22Rv1 (cell line): ENCODE data around the gene MOCS3.

Experiments used
- H3K27ac ChIP-seq: fragments of 450-650 bp; 2 replicates; pipeline ENCODE4 v1.5.1; 2017
- CTCF ChIP-seq: fragments of 450-650 bp; IDR thresholded peaks from 2 replicates; pipeline ENCODE4 v1.5.1; 2017; ENCODE audit warnings: mild to moderate bottlenecking
- ZFX ChIP-seq: fragments of 450-650 bp; IDR thresholded peaks from 2 replicates; pipeline ENCODE4 v1.6.1; 2017; ENCODE audit warnings: antibody characterized with exemption, borderline replicate concordance

Gene MOCS3

GRCh38 chr20:50996901-50997865 lies 38.6 kb downstream of the MOCS3 start:
- no peak overlapping the region for H3K27ac ChIP-seq
- TF ChIP-seq CTCF = no peak
- TF ChIP-seq ZFX = no peak

GRCh38 chr20:50999355-50999754 lies 40.7 kb downstream of the MOCS3 start:
- TF ChIP-seq CTCF (no peak), ZFX (no peak)

GRCh38 chr20:51001430-51002265 lies 43.0 kb downstream of the MOCS3 start:
- TF ChIP-seq CTCF (no peak), ZFX (no peak)
- no peak overlapping the region for H3K27ac ChIP-seq

More at GRCh38 chr20:50999355-50999754, 40.7 kb downstream of the MOCS3 start:
- H3K27ac ChIP-seq = no peak overlapping the region

GRCh38 chr20:51002633-51003032 lies 44.0 kb downstream of the MOCS3 start:
- TF ChIP-seq CTCF = no peak
- TF ChIP-seq ZFX = no peak
- no peak overlapping the region for H3K27ac ChIP-seq

- no peak overlapping the region for H3K27ac ChIP-seq
- TF ChIP-seq CTCF = no peak
Measured at GRCh38 chr20:51003753-51004152, 45.1 kb downstream of the MOCS3 start.

GRCh38 chr20:51004305-51004727 lies 45.7 kb downstream of the MOCS3 start:
- H3K27ac ChIP-seq = no peak overlapping the region
- TF ChIP-seq CTCF (no peak), ZFX (no peak)

- TF ChIP-seq ZFX (no peak), CTCF (no peak)
- H3K27ac ChIP-seq = no peak overlapping the region
Measured at GRCh38 chr20:51004781-51005180, 46.2 kb downstream of the MOCS3 start.
